ENCODE data around the gene PLCD3.

DNA sequence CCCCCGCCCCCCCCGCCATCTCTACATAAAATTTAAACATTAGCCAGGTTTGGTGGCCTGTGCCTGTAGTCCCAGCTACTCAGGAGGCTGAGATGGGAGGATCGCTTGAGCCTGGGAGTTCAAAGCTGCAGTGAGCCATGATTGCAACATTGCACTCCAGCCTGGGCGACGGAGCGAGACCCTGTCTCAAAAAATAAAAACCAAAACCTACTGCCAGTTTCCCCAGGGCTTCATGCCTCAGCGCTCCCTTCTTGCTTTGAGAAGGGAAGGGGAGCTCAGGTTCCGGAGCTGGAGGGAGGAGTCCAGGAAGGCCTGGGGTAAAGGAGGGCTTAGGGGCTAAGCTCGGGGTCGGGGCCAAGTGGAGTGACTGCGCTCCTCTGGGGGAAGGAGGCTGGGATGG lies 20.5 kb downstream of the PLCD3 start:
- TF ChIP-seq EZH2phosphoT487 (IDR thresholded peaks at IDR 0.05; ENCODE audit: low read length) (no peak), EZH2 (optimal IDR thresholded peaks at IDR 0.05; ENCODE audit: low read depth, low read length) (no peak)
- TF ChIP-seq, protein P1, sequence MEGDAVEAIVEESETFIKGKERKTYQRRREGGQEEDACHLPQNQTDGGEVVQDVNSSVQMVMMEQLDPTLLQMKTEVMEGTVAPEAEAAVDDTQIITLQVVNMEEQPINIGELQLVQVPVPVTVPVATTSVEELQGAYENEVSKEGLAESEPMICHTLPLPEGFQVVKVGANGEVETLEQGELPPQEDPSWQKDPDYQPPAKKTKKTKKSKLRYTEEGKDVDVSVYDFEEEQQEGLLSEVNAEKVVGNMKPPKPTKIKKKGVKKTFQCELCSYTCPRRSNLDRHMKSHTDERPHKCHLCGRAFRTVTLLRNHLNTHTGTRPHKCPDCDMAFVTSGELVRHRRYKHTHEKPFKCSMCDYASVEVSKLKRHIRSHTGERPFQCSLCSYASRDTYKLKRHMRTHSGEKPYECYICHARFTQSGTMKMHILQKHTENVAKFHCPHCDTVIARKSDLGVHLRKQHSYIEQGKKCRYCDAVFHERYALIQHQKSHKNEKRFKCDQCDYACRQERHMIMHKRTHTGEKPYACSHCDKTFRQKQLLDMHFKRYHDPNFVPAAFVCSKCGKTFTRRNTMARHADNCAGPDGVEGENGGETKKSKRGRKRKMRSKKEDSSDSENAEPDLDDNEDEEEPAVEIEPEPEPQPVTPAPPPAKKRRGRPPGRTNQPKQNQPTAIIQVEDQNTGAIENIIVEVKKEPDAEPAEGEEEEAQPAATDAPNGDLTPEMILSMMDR (IDR thresholded peaks at IDR 0.05; ENCODE audit: low read length): no peak
